AG04449 (cell line): ENCODE results near the gene C2CD2.

Source experiments
- CTCF ChIA-PET: fragments of 350-600 bp; formaldehyde crosslinking; extraction: SDS; loops from one replicate; lab custom pipeline; 2021; ENCODE audit warnings: antibody characterized with exemption; lab: Yijun Ruan, JAX
- POLR2A ChIA-PET: fragments of 400-600, 350-600 bp; formaldehyde crosslinking; extraction: SDS; loops from one replicate; lab custom pipeline; 2020; ENCODE audit warnings: antibody characterized with exemption, inconsistent platforms; lab: Yijun Ruan, JAX
- DNase-seq: peaks from one replicate; pipeline ENCODE4 v3.0.0-alpha.2; 2010; ENCODE audit warnings: low read depth, low spot score
- H3K4me3 ChIP-seq: 2 replicates; pipeline ENCODE4 v1.5.1; 2011; ENCODE audit warnings: low read depth, mild to moderate bottlenecking, control low read depth, low read length
- CTCF ChIP-seq: IDR thresholded peaks from one replicate; pipeline ENCODE4 v1.5.1; 2011; ENCODE audit warnings: mild to moderate bottlenecking, moderate library complexity, low read length, control low read depth, inconsistent platforms; ENCODE audit not compliant: insufficient read depth; ENCODE audit errors: missing control alignments

C2CD2 gene

DNA sequence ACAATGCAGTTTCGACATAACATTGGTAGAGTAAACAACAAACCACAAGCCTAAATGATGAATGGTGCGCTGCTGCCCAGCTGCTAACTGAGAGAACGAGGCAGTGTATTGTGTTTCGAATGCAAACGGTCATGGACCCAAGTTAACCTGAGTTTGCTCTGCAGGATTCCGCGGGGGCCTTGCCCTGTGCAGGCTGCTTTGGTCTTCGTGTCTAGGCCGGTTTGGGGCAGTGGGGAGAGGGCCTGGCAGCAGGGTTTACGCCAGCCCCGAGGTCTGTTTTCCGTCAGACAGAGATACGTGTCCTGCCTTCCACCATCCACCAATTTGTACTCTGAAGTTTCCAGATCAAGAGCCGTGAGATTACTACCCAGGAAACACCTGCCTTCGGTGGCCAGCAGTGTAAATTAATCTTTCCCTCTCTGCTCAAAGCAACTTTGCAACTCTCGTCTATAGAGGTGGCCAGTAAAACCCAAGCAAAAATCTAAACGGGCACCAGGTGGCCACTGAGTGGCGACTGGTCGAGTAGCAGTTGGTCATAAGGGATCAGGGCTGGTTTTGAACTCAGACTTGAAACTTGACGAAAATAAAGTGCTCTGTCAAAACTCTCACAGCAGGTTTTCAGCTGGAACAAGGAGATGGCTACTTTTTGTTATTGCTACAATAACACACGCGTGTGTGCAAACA, 68.3 kb downstream of the C2CD2 start:
- no peak overlapping the region for H3K4me3 ChIP-seq
- TF ChIP-seq CTCF, result no peak
- ChIA-PET CTCF (interaction anchor here (1.0 to 1.5 kb wide), 2 partner anchors 69 to 72 kb away, joined by 3 to 4 read pairs; no protein-coding TSS in a partner anchor), POLR2A (no interaction called here)
- no peak for DNase-seq

DNA sequence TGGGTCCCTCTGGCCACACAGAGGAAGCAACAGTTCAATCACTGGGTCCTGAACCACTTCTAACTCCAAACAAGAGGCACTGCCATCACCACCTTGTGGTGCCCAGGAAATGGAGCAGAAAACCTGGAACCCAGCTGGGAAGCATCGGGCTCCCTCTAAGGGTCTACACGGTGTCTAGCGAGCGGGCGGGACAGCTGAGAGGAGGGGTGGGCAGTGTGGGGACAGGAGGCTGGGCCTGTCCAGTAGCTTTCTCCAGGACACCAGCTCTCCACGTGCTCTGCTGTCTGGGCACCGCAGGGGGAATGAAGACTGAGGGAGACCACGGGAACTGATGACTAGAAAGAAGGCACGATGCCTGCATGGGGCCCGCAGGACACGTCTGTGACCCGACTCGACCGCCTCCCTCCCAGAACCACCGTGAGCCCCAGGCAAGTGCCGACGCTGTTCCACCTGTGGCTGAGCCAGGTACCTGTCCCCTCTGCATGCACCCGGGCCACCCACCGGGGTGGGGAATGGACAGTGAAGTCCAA, 69.3 kb downstream of the C2CD2 start:
- CTCF ChIA-PET, result interaction anchor here (1.2 to 2.3 kb wide), 4 partner anchors 9 to 232 kb away, joined by 3 to 10 read pairs (median 4); no protein-coding TSS in a partner anchor
- no peak for DNase-seq
- no peak for TF ChIP-seq CTCF
- H3K4me3 ChIP-seq, result no peak overlapping the region
- POLR2A ChIA-PET, result no interaction called here

DNA sequence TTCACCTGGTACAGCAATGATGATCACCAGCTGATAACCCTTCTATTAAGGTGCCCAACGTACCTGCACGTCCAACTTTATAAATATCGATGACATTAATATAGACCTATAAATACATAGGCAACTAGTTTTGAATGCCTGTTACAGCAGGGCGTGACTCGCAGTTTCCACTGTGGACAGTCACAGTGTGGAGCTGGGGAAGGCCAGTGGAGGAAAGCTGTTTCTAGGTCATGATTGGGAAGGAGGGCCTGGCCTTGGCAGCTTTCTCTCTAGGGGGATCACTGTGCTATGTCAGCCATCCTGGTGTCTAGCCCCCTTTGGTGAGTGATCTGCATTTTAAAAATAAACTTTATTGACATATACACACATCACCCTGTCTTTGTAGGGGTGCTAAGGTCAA, 70.2 kb downstream of the C2CD2 start:
- no peak for TF ChIP-seq CTCF
- H3K4me3 ChIP-seq, result no peak overlapping the region
- CTCF ChIA-PET, result interaction anchor here (1.1 to 2.3 kb wide), 5 partner anchors 10 to 233 kb away, joined by 3 to 10 read pairs (median 4); no protein-coding TSS in a partner anchor
- POLR2A ChIA-PET, result interaction anchor here (0.5 kb wide), 1 partner anchor 953 kb away, joined by 3 read pairs; no protein-coding TSS in a partner anchor
- DNase-seq, result no peak

- H3K4me3 ChIP-seq, result no peak overlapping the region
- no peak for TF ChIP-seq CTCF
- no peak for DNase-seq
- ChIA-PET CTCF (interaction anchor here (1.1 kb wide), 1 partner anchor 17 kb away, joined by 3 read pairs; no protein-coding TSS in a partner anchor), POLR2A (no interaction called here)
Observed at GRCh38 chr21:41881051-41881450, 72.8 kb downstream of the C2CD2 start.

GRCh38 chr21:41880153-41880552, 73.7 kb downstream of the C2CD2 start:
- no peak for DNase-seq
- ChIA-PET POLR2A (interaction anchor here (1.0 kb wide), 1 partner anchor 122 kb away, joined by 3 read pairs; no protein-coding TSS in a partner anchor), CTCF (interaction anchor here (0.7 to 1.2 kb wide), 4 partner anchors 18 to 242 kb away, joined by 3 to 5 read pairs (median 4); no protein-coding TSS in a partner anchor)
- TF ChIP-seq CTCF, result no peak
- H3K4me3 ChIP-seq, result no peak overlapping the region
